ENCODE measurements around the gene TPST1.

TPST1 gene

GRCh38 chr7:66181329-66181728 is 23.8 kb upstream of the TPST1 start:
- no peak overlapping the region for H3K9ac ChIP-seq (ENCODE audit: low read depth, low read length, poor library complexity, severe bottlenecking)
- no peaks in the 10 kb centered on the region for H3K79me2 ChIP-seq (ENCODE audit: insufficient read depth, low read length)
- H4K20me1 ChIP-seq (ENCODE audit: insufficient read depth, low read length, poor library complexity, severe bottlenecking): no peaks in the 10 kb centered on the region
- no peaks in the 10 kb centered on the region for H3K36me3 ChIP-seq (ENCODE audit: insufficient read depth, low read length)
- no peak for TF ChIP-seq EZH2phosphoT487 (IDR thresholded peaks at IDR 0.05; ENCODE audit: borderline replicate concordance)
- TF ChIP-seq, protein P1, sequence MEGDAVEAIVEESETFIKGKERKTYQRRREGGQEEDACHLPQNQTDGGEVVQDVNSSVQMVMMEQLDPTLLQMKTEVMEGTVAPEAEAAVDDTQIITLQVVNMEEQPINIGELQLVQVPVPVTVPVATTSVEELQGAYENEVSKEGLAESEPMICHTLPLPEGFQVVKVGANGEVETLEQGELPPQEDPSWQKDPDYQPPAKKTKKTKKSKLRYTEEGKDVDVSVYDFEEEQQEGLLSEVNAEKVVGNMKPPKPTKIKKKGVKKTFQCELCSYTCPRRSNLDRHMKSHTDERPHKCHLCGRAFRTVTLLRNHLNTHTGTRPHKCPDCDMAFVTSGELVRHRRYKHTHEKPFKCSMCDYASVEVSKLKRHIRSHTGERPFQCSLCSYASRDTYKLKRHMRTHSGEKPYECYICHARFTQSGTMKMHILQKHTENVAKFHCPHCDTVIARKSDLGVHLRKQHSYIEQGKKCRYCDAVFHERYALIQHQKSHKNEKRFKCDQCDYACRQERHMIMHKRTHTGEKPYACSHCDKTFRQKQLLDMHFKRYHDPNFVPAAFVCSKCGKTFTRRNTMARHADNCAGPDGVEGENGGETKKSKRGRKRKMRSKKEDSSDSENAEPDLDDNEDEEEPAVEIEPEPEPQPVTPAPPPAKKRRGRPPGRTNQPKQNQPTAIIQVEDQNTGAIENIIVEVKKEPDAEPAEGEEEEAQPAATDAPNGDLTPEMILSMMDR (conservative IDR thresholded peaks at IDR 0.05; ENCODE audit: low read length): no peak
- no peaks in the 10 kb centered on the region for H3K4me1 ChIP-seq (ENCODE audit: insufficient read depth, low read length, poor library complexity, severe bottlenecking)
- H3K9me3 ChIP-seq (ENCODE audit: insufficient read depth, low read depth, low read length): no peaks in the 10 kb centered on the region
- no peak overlapping the region for H2AFZ ChIP-seq (ENCODE audit: low read length)
- no peak overlapping the region for H3K4me2 ChIP-seq (ENCODE audit: low read depth, low read length, poor library complexity, severe bottlenecking)
- H3K9me2 ChIP-seq (replicated peaks; ENCODE audit: low read depth, low read length): no peaks in the 10 kb centered on the region
- H3K4me3 ChIP-seq (ENCODE audit: low read length, poor library complexity, severe bottlenecking): no peak overlapping the region
- no peaks in the 10 kb centered on the region for H3K27me3 ChIP-seq (ENCODE audit: insufficient read depth, low read length, poor library complexity, severe bottlenecking)
- no peaks in the 10 kb centered on the region for H3F3A ChIP-seq (ENCODE audit: low read depth)

- H3K9me3 ChIP-seq (ENCODE audit: insufficient read depth, low read depth, low read length): no peaks in the 10 kb centered on the region
- no peak overlapping the region for H3K4me3 ChIP-seq (ENCODE audit: low read length, poor library complexity, severe bottlenecking)
- H3K27me3 ChIP-seq (ENCODE audit: insufficient read depth, low read length, poor library complexity, severe bottlenecking): no peaks in the 10 kb centered on the region
- H2AFZ ChIP-seq (ENCODE audit: low read length): no peak overlapping the region
- H3K9ac ChIP-seq (ENCODE audit: low read depth, low read length, poor library complexity, severe bottlenecking): no peak overlapping the region
- H3F3A ChIP-seq (ENCODE audit: low read depth): no peaks in the 10 kb centered on the region
- no peaks in the 10 kb centered on the region for H4K20me1 ChIP-seq (ENCODE audit: insufficient read depth, low read length, poor library complexity, severe bottlenecking)
- no peaks in the 10 kb centered on the region for H3K9me2 ChIP-seq (replicated peaks; ENCODE audit: low read depth, low read length)
- H3K79me2 ChIP-seq (ENCODE audit: insufficient read depth, low read length): no peaks in the 10 kb centered on the region
- H3K36me3 ChIP-seq (ENCODE audit: insufficient read depth, low read length): no peaks in the 10 kb centered on the region
- TF ChIP-seq, protein P1 (conservative IDR thresholded peaks at IDR 0.05; ENCODE audit: low read length): no peak
- no peak for TF ChIP-seq EZH2phosphoT487 (IDR thresholded peaks at IDR 0.05; ENCODE audit: borderline replicate concordance)
- no peak overlapping the region for H3K4me2 ChIP-seq (ENCODE audit: low read depth, low read length, poor library complexity, severe bottlenecking)
- no peaks in the 10 kb centered on the region for H3K4me1 ChIP-seq (ENCODE audit: insufficient read depth, low read length, poor library complexity, severe bottlenecking)
These were observed 23.3 kb upstream of the TPST1 start for GRCh38 chr7:66181845-66182244.

DNA sequence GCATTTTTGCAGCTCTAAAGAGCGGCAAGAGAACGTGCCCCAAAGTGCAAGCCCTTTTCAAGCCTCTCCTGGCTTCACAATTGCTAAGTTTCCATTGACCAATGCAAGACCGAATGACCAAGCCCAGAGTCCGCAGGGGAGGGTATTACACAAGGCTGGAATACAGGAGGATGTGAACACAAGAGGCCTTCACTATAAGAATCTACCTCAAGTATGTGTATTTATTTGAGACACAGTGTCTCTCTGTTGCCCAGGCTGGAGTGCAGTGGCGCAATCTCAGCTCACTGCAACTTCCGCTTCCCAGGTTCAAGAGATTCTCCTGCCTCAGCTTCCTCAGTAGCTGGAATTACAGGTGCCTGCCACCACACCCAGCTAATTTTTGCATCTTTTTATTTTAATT is 22.2 kb upstream of the TPST1 start:
- no peak overlapping the region for H3K9ac ChIP-seq (ENCODE audit: low read depth, low read length, poor library complexity, severe bottlenecking)
- H3K4me1 ChIP-seq (ENCODE audit: insufficient read depth, low read length, poor library complexity, severe bottlenecking): no peaks in the 10 kb centered on the region
- H3K4me2 ChIP-seq (ENCODE audit: low read depth, low read length, poor library complexity, severe bottlenecking): no peak overlapping the region
- H3F3A ChIP-seq (ENCODE audit: low read depth): no peaks in the 10 kb centered on the region
- H2AFZ ChIP-seq (ENCODE audit: low read length): no peak overlapping the region
- H3K9me3 ChIP-seq (ENCODE audit: insufficient read depth, low read depth, low read length): no peaks in the 10 kb centered on the region
- H3K9me2 ChIP-seq (replicated peaks; ENCODE audit: low read depth, low read length): no peaks in the 10 kb centered on the region
- no peaks in the 10 kb centered on the region for H3K79me2 ChIP-seq (ENCODE audit: insufficient read depth, low read length)
- TF ChIP-seq, protein P1 (conservative IDR thresholded peaks at IDR 0.05; ENCODE audit: low read length): no peak
- no peak for TF ChIP-seq EZH2phosphoT487 (IDR thresholded peaks at IDR 0.05; ENCODE audit: borderline replicate concordance)
- no peak overlapping the region for H3K4me3 ChIP-seq (ENCODE audit: low read length, poor library complexity, severe bottlenecking)
- no peaks in the 10 kb centered on the region for H3K36me3 ChIP-seq (ENCODE audit: insufficient read depth, low read length)
- no peaks in the 10 kb centered on the region for H3K27me3 ChIP-seq (ENCODE audit: insufficient read depth, low read length, poor library complexity, severe bottlenecking)
- no peaks in the 10 kb centered on the region for H4K20me1 ChIP-seq (ENCODE audit: insufficient read depth, low read length, poor library complexity, severe bottlenecking)
